Subcutaneous adipose tissue (tissue), 4 donors: ENCODE data around the gene ADAMTS2. TPM values are rescaled to one million over a fixed set of nuclear protein-coding genes. Genes with fewer than 3 reads are reported as not detected.

Experiments
- total RNA-seq, 4 donors: library from RNA; depleted of rRNA; stranded (reverse); fragments of >200 nt; gene quantifications; one replicate each; pipeline ENCODE4 v1.1.0, GENCODE V29; 2016
- TF ChIP-seq, protein P1 (sequence below): fragments of 450-650 bp; IDR thresholded peaks from one replicate; pipeline ENCODE4 v1.5.1; 2016; ENCODE audit warnings: low read depth, mild to moderate bottlenecking, control low read depth, antibody characterized with exemption, moderate library complexity

Gene ADAMTS2
- total RNA-seq, 4 donors from 2014 or later = 26.7 to 56.5 (median 46.6) TPM

DNA sequence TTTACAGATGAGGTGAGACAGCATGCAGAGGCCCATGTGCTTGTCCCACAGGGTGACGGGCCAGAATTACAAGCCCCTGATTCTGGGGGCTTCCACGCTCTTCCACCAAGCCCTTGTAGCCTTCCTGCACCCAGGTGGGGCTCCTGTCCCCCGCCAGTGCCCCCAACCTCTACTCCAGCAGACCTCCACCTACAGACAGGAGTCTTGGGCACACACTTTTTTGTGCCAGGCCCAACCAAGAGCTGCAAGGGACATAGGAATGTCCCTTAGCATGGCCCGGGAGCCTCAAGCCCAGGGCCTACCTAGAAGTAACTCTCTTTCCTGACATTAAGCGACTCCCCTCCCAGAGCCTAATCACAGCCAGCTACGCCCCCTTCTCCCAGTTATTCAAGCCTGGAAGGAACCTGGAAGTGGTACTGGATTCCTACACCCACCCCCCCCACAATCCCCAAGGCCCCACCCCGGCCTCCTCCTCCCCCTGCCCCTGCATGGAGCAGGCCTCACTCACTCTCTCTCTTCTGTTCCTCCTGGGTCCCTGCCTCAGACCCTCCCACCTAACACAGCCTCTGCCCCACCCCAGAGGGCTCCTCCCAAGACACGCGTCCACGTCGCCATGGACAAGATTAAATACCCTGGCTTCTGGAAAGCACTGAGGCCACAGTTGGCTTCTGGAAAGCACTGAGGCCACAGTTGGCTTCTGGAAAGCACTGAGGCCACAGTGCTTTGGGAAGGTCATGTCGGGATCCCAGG is 30.5 kb downstream of the ADAMTS2 start:
- TF ChIP-seq, protein P1, sequence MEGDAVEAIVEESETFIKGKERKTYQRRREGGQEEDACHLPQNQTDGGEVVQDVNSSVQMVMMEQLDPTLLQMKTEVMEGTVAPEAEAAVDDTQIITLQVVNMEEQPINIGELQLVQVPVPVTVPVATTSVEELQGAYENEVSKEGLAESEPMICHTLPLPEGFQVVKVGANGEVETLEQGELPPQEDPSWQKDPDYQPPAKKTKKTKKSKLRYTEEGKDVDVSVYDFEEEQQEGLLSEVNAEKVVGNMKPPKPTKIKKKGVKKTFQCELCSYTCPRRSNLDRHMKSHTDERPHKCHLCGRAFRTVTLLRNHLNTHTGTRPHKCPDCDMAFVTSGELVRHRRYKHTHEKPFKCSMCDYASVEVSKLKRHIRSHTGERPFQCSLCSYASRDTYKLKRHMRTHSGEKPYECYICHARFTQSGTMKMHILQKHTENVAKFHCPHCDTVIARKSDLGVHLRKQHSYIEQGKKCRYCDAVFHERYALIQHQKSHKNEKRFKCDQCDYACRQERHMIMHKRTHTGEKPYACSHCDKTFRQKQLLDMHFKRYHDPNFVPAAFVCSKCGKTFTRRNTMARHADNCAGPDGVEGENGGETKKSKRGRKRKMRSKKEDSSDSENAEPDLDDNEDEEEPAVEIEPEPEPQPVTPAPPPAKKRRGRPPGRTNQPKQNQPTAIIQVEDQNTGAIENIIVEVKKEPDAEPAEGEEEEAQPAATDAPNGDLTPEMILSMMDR = no peak

DNA sequence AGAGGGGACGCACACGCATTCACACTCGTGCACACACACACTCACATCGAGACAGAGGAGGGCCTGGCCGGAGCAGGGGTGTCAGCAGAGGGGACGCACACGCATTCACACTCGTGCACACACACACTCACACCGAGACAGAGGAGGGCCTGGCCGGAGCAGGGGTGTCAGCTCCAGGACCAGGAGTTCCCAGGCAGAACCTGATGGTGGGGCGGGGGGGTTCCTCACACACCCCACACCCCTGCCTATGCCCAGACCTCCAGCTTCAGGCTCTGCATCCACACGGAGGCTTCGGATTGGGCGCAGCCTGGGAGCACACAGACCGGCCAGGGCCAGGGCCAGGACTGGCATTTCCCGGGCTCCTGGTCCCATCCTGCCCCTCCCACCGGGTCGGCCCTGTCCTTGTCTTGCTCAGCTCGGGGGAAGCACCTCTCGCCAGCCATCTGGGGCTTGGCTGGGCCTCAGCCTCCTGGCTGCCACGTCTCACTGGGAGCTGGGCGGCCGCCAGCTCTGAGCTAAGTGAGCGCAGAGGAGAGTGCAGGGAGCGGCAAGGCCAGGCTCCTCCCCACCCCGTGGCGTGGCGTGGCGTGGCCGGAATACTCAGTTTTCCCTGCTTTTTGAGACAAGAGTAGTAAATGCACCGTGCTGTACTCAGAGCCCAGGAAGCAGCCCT is 31.3 kb downstream of the ADAMTS2 start:
- TF ChIP-seq, protein P1 = no peak

DNA sequence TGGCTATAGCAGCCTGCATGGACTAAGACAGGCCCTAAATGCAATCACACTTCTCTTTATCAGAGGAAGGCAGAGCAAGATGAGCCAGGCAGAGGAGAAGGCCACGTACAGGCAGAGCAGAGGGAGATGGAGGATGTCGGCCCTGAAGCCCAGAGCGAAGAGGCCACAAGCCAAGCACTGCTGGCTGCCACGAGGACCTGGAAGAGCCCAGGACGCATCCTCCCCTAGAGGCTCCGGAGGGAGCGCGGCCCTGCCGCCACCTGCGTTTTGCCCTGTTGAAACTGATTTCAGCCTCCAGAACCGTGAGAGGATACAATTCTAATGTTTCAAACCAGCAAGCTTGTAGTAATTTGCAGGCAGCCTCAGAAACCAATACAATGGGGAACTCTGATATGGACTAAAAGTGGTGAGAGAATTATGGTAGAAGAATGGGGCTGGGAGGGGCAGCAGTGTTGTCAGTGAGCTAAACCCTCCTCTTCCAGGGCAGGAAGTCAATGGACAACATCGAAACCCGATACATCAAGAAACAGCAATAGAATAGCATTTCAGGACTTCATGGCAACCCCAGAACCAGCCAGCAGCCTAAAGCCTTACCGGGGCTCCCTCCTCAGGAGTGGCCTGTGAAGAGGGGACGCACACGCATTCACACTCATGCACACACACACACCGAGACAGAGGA is 32.6 kb downstream of the ADAMTS2 start:
- TF ChIP-seq, protein P1 = no peak

DNA sequence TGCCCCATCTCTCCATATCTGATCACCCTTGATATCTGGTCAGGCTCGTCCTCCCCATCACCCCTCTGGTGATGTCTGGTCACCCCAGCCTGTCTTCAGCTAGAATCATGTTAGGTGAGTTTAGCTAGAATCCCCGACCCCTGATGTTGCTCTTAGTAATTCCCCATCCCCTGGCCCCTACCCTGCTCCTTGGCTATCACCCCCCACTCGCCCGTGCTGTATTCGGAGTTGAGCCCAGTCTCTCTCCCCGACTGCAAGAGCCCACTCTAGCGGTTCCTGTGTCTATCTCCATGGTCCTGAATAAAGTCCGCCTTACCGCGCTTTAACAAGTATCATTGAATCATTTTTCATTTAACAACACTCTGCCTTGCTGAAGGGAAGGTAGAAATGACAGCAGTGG is 33.7 kb downstream of the ADAMTS2 start:
- TF ChIP-seq, protein P1 = no peak

DNA sequence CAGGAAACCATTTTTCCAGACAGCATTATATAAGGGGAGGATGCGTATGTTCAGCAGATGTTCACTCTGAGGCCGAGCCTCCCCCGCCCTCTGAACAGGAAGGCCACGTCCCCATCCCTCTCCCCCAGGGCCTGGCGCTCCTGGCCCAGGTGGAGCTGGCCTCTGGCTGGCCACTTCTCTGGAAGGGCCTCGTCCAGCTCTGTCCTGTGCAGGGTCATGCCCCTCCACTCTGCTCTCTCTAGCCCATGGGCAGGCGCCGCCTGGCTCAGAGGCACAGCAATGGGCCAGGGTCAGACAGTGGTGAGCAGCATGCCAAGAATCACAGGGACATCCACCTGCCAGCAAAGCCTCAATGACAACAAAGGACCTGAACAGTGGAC is 34.2 kb downstream of the ADAMTS2 start:
- TF ChIP-seq, protein P1 = no peak

DNA sequence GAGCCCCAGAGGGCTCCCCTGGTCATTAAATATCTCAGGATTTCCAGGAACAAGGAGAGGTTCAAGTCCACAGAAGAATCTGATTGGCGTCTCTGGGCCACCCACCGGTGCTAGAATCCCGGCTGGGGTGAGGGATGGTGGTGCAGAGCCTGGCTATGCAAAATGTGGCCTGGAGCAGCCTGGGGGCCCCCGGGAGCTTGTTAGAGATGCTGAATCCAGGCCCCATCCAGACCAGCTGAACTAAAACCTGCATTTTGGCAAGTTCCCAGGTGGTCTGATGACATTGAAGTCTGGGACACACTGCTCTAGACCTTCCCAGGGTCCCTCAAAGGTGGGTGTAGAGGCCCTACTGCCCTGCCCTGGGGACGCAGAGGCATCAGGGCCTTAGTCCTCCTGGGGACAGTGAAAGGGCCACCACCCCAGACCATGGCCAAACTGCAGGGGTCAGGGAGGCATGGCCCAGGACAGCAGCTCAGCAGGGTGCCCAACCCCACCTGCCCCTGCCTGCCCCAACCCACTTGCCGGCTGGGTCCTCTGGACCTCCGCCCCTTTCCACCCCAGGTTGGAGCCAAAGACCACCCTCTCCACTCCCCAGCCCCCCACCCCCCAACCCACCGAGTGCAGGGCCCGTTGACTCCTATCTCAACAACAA is 34.7 kb downstream of the ADAMTS2 start:
- TF ChIP-seq, protein P1 = no peak

DNA sequence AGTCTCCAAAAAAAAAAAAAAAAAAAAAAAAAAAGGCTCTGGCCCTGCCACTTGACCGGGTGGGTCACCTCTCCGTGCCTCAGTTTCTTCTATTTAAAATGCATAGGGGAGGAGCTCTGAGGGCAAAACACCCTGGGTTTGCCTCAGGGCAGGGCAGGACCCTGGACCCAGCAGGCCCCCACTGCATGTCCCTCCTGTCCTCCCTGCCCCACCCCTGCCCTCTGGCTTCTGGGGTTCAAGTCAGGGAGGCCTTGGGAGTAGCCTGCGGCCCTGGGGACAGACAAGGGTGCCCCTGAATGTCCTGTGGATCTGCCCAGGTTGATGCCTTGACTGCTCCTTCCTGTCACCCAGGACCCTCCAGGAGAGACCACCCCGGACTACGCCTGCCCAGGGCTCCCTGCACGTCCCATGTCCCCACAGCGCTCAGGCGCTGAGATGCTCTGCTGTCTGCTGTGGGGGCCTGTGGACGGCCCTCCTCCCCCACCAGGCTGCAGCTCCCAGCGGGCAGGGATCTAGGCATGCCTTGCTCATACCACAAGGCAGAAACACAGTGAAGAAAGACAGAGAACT is 35.4 kb downstream of the ADAMTS2 start:
- TF ChIP-seq, protein P1 = no peak
